GM23338 (cell line): ENCODE data around the gene PRR14. TPM values are rescaled to one million over a fixed set of nuclear protein-coding genes. Genes with fewer than 3 reads are reported as not detected.

Experiments used
- ATAC-seq: fragments of 200-7000 bp; cut with Tn5 transposase; 3 replicates; pipeline ENCODE4 v1.9.1; 2020
- DNase-seq: peaks from one replicate; pipeline ENCODE4 v3.0.0-alpha.2; 2015; ENCODE audit warnings: low spot score
- H2AFZ ChIP-seq: fragments of 200-600 bp; sonication (generic); 2 replicates; pipeline ENCODE4 v1.8.0; 2016; ENCODE audit warnings: antibody characterized with exemption, mild to moderate bottlenecking, moderate library complexity
- H3F3A ChIP-seq: fragments of 200-600 bp; sonication (generic); replicated peaks from 2 replicates; pipeline ENCODE4 v1.8.0; 2017; ENCODE audit warnings: antibody characterized with exemption, mixed run types, low read depth
- H3K27ac ChIP-seq: fragments of 200-600 bp; sonication (generic); 2 replicates; pipeline ENCODE4 v1.6.1; 2016; ENCODE audit warnings: low read depth
- H3K27me3 ChIP-seq: fragments of 200-600 bp; sonication (generic); 2 replicates; pipeline ENCODE4 v1.8.0; 2016; ENCODE audit warnings: mild to moderate bottlenecking, mixed run types, moderate library complexity; ENCODE audit not compliant: insufficient read depth
- H3K36me3 ChIP-seq: fragments of 200-600 bp; sonication (generic); 2 replicates; pipeline ENCODE4 v1.8.0; 2016; ENCODE audit warnings: mild to moderate bottlenecking; ENCODE audit not compliant: insufficient read depth
- H3K4me1 ChIP-seq: fragments of 200-600 bp; sonication (generic); 2 replicates; pipeline ENCODE4 v1.8.0; 2016; ENCODE audit warnings: mild to moderate bottlenecking, moderate library complexity; ENCODE audit not compliant: insufficient read depth
- H3K4me2 ChIP-seq: fragments of 200-600 bp; sonication (generic); 2 replicates; pipeline ENCODE4 v1.7.1; 2017; ENCODE audit warnings: mixed run types
- H3K4me3 ChIP-seq: fragments of 200-600 bp; sonication (generic); 2 replicates; pipeline ENCODE4 v1.6.1; 2016; ENCODE audit warnings: mixed run types
- H3K79me2 ChIP-seq: fragments of 200-600 bp; sonication (generic); replicated peaks from 2 replicates; pipeline ENCODE4 v1.8.0; 2017; ENCODE audit warnings: mild to moderate bottlenecking; ENCODE audit not compliant: insufficient read depth
- H3K9me2 ChIP-seq: fragments of 200-600 bp; sonication (generic); 2 replicates; pipeline ENCODE4 v1.8.0; 2017; ENCODE audit not compliant: insufficient read depth
- H4K20me1 ChIP-seq: fragments of 200-600 bp; sonication (generic); replicated peaks from 2 replicates; pipeline ENCODE4 v1.8.0; 2017; ENCODE audit warnings: mild to moderate bottlenecking; ENCODE audit not compliant: insufficient read depth
- H3K27ac Mint-ChIP-seq: 2 replicates; pipeline ENCODE4 v1.8.0; 2020; ENCODE audit warnings: inconsistent platforms, mild to moderate bottlenecking, moderate library complexity, mixed read lengths
- H3K27me3 Mint-ChIP-seq: 3 replicates; pipeline ENCODE4 v1.8.0; 2022; ENCODE audit warnings: low read depth, mild to moderate bottlenecking, moderate library complexity, mixed read lengths, inconsistent platforms; ENCODE audit not compliant: insufficient read depth, poor library complexity
- H3K36me3 Mint-ChIP-seq: 3 replicates; pipeline ENCODE4 v1.8.0; 2021; ENCODE audit warnings: low read depth, mild to moderate bottlenecking, inconsistent platforms, moderate library complexity, mixed read lengths
- H3K4me1 Mint-ChIP-seq: 3 replicates; pipeline ENCODE4 v1.8.0; 2020; ENCODE audit warnings: mild to moderate bottlenecking, inconsistent platforms, mixed read lengths
- H3K4me3 Mint-ChIP-seq: 3 replicates; pipeline ENCODE4 v1.8.0; 2021; ENCODE audit warnings: moderate library complexity, mild to moderate bottlenecking, inconsistent platforms, mixed read lengths
- H3K9me3 Mint-ChIP-seq: 3 replicates; pipeline ENCODE4 v1.8.0; 2020; ENCODE audit warnings: moderate library complexity, mild to moderate bottlenecking, inconsistent platforms, mixed read lengths
- CTCF ChIP-seq, 2 experiments: fragments of 200-600 bp in 1 of 2; sonication (generic) in 1 of 2; conservative IDR thresholded peaks; 2 replicates each; pipeline versions ENCODE4 v1.5.1 to v1.6.1; 2016 to 2017; ENCODE audit warnings: antibody characterized with exemption in 2 of 2, low read depth in 2 of 2, mild to moderate bottlenecking in 2 of 2, moderate library complexity in 1 of 2
- ZNF462 ChIP-seq: fragments of 250-450 bp; sonication (Bioruptor Pico); IDR thresholded peaks from 2 replicates; pipeline ENCODE4 v1.5.0; 2020; ENCODE audit warnings: mild to moderate bottlenecking, moderate library complexity
- polyA plus RNA-seq: library from polyadenylated mRNA; unstranded; fragments of >200 nt; fragmentation: Nextera tagmentation; extraction: Ambion mirVana; gene quantifications from 2 replicates; pipeline ENCODE4 v1.2.1, GENCODE V29; 2016
- total RNA-seq: library from RNA; depleted of rRNA; stranded (reverse); fragments of >200 nt; shearing (Covaris generic); gene quantifications from 2 replicates; pipeline ENCODE4 v1.2.3, GENCODE V29; 2014

PRR14 gene
- total and polyA plus RNA-seq, 2 experiments from 2014 or later: 4.6 to 12.7 TPM

- Mint-ChIP-seq H3K4me1 (no peaks in the 10 kb centered on the region), H3K27ac (no peak overlapping the region), H3K4me3 (no peak overlapping the region), H3K36me3 (peaks cover 15% of the 10 kb centered on the region), H3K9me3 (peaks cover 4% of the 10 kb centered on the region; the same call in 1 of the 3 replicates), H3K27me3 (peaks cover 83% of the 10 kb centered on the region)
- Histone ChIP-seq H3K27ac (no peak overlapping the region), H3K27me3 (peaks cover 96% of the 10 kb centered on the region), H3K4me1 (no peaks in the 10 kb centered on the region), H3K36me3 (no peaks in the 10 kb centered on the region), H3F3A (no peaks in the 10 kb centered on the region), H3K4me3 (no peak overlapping the region), H3K79me2 (no peaks in the 10 kb centered on the region), H3K9me2 (no peaks in the 10 kb centered on the region), H2AFZ (no peak overlapping the region), H4K20me1 (peaks cover 18% of the 10 kb centered on the region), H3K4me2 (no peak overlapping the region)
- DNase-seq (no peak), ATAC-seq (no peak)
- TF ChIP-seq ZNF462 (CRISPR knock-in tag) (no peak), CTCF (conservative IDR thresholded peaks at IDR 0.05; ENCODE audit: low read depth in 2 of 2) (peak; percentile 7 to 24; a peak in 1 of 4 replicates)
These were observed 19.4 kb downstream of the PRR14 start for GRCh38 chr16:30669903-30670824.
